Keratinocyte (primary cell): ENCODE results near the gene SLC12A3. TPM values are rescaled to one million over a fixed set of nuclear protein-coding genes. Genes with fewer than 3 reads are reported as not detected.

Source experiments
- DNase-seq: peaks from one replicate; pipeline ENCODE4 v3.0.0-alpha.2; 2011; ENCODE audit warnings: low read depth, missing footprints, low spot score
- FAIRE-seq: peaks from 2 replicates; lab custom pipeline; 2011; peaks lifted over from hg19 to GRCh38; lab: Jason Lieb, UNC
- H2AFZ ChIP-seq: 2 replicates; pipeline ENCODE4 v1.6.0; 2012; ENCODE audit warnings: low read length, control low read depth, inconsistent platforms; ENCODE audit not compliant: control insufficient read depth
- H3K27ac ChIP-seq: 2 replicates; pipeline ENCODE4 v1.5.1; 2011; ENCODE audit warnings: low read length; ENCODE audit not compliant: control insufficient read depth, insufficient read depth
- H3K27me3 ChIP-seq: 3 replicates; pipeline ENCODE4 v1.6.0; 2011; ENCODE audit warnings: low read length; ENCODE audit not compliant: control insufficient read depth, insufficient read depth; ENCODE audit errors: extremely low read depth
- H3K36me3 ChIP-seq, 2 experiments: 2 replicates in 1 of 2; 3 replicates in 1 of 2; pipeline ENCODE4 v1.5.1; 2011; ENCODE audit warnings: low read length in 2 of 2, mild to moderate bottlenecking in 1 of 2; ENCODE audit not compliant: control insufficient read depth in 2 of 2, insufficient read depth in 2 of 2; ENCODE audit errors: extremely low read depth in 1 of 2
- H3K4me1 ChIP-seq: 3 replicates; pipeline ENCODE4 v1.5.1; 2011; ENCODE audit warnings: low read length; ENCODE audit not compliant: control insufficient read depth, insufficient read depth; ENCODE audit errors: extremely low read depth
- H3K4me2 ChIP-seq: 3 replicates; pipeline ENCODE4 v1.6.0; 2011; ENCODE audit warnings: low read depth, low read length; ENCODE audit not compliant: control insufficient read depth, insufficient read depth; ENCODE audit errors: extremely low read depth
- H3K4me3 ChIP-seq, 3 experiments: fragments of 200-600 bp in 1 of 3; sonication (generic) in 1 of 3; 2 replicates in 2 of 3; 3 replicates in 1 of 3; pipeline ENCODE4 v1.5.1; 2011 to 2016; ENCODE audit warnings: low read length in 3 of 3, mild to moderate bottlenecking in 3 of 3, control low read depth in 2 of 3, inconsistent platforms in 1 of 3, low read depth in 1 of 3, mixed read lengths in 1 of 3, mixed run types in 1 of 3, moderate library complexity in 1 of 3; ENCODE audit not compliant: control insufficient read depth in 2 of 3, insufficient read depth in 2 of 3; ENCODE audit errors: extremely low read depth in 1 of 3
- H3K79me2 ChIP-seq: 2 replicates; pipeline ENCODE4 v1.6.0; 2012; ENCODE audit warnings: low read length; ENCODE audit not compliant: control insufficient read depth, insufficient read depth
- H3K9ac ChIP-seq: 3 replicates; pipeline ENCODE4 v1.6.0; 2011; ENCODE audit warnings: low read length; ENCODE audit not compliant: control insufficient read depth, insufficient read depth; ENCODE audit errors: extremely low read depth
- H3K9me1 ChIP-seq: 3 replicates; pipeline ENCODE4 v1.6.0; 2011; ENCODE audit warnings: low read length; ENCODE audit not compliant: control insufficient read depth, insufficient read depth; ENCODE audit errors: extremely low read depth
- H3K9me3 ChIP-seq: 2 replicates; pipeline ENCODE4 v1.5.1; 2012; ENCODE audit warnings: low read depth, low read length; ENCODE audit not compliant: control insufficient read depth
- H4K20me1 ChIP-seq: 3 replicates; pipeline ENCODE4 v1.6.0; 2011; ENCODE audit warnings: low read length; ENCODE audit not compliant: control insufficient read depth, insufficient read depth; ENCODE audit errors: extremely low read depth
- EZH2 ChIP-seq: IDR thresholded peaks from one replicate; pipeline ENCODE4 v1.6.1; 2012; ENCODE audit warnings: inconsistent platforms, mild to moderate bottlenecking, low read length, moderate library complexity
- dilution Hi-C: fragments of 300-500 bp; cut with MboI; formaldehyde crosslinking; loops from one replicate; pipeline ENCODE4 v1.7.0; 2020; ENCODE audit warnings: low sequenced_read_pairs; ENCODE audit not compliant: extremely low pct_ligation_motif_present
- polyA plus RNA-seq, 5 experiments: library from polyadenylated mRNA; depleted of rRNA in 3 of 5; stranded (reverse) in 3 of 5; stranded (forward) in 1 of 5; unstranded in 1 of 5; fragments of >200 nt; gene quantifications; 1 replicate in 1 of 5; 2 replicates in 3 of 5; 3 replicates in 1 of 5; pipeline versions ENCODE4 v1.2.1 to v1.2.3, GENCODE V29; 2011 to 2012; ENCODE audit warnings: missing spikeins in 2 of 5, low read depth in 1 of 5, low replicate concordance in 1 of 5
- TF ChIP-seq, protein P1 (sequence below), 3 experiments: IDR thresholded peaks in 1 of 3; conservative IDR thresholded peaks in 1 of 3; optimal IDR thresholded peaks in 1 of 3; 2 replicates in 2 of 3; 3 replicates in 1 of 3; pipeline versions ENCODE3 to v1.5.1; 2011; ENCODE audit warnings: low read length in 3 of 3, mild to moderate bottlenecking in 3 of 3, moderate library complexity in 2 of 3, control low read depth in 1 of 3, inconsistent platforms in 1 of 3; ENCODE audit not compliant: insufficient read depth in 2 of 3; ENCODE audit errors: extremely low read depth in 1 of 3

Gene SLC12A3
- polyA plus RNA-seq, 1 donor (not counting 4 experiments of a cell fraction or from before 2014, with no cell fraction given), result not detected

DNA sequence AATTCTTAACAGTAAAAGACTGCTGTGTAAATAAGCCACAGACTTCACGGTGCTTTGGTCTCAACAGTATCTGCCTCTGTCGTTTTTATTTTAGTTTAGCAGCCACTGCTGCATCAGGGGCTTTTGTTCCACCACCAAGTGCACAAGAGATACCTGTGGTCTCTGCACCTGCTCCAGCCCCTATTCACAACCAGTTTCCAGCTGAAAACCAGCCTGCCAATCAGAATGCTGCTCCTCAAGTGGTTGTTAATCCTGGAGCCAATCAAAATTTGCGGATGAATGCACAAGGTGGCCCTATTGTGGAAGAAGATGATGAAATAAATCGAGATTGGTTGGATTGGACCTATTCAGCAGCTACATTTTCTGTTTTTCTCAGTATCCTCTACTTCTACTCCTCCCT lies 74.8 kb downstream of the SLC12A3 start:
- Histone ChIP-seq H3K4me2 (no peak overlapping the region), H3K27ac (no peak overlapping the region), H4K20me1 (peaks cover 34% of the 10 kb centered on the region), H3K4me3 (no peak overlapping the region), H2AFZ (no peak overlapping the region), H3K4me1 (peaks cover 8% of the 10 kb centered on the region), H3K9ac (no peak overlapping the region), H3K9me1 (no peaks in the 10 kb centered on the region), H3K9me3 (no peaks in the 10 kb centered on the region), H3K27me3 (no peaks in the 10 kb centered on the region), H3K79me2 (peaks cover 11% of the 10 kb centered on the region), H3K36me3 (peaks cover 42 to 82% of the 10 kb centered on the region in 2 experiments)
- FAIRE-seq, result no peak
- dilution Hi-C loops, result no loop called here
- no peak for DNase-seq
- TF ChIP-seq, protein P1, sequence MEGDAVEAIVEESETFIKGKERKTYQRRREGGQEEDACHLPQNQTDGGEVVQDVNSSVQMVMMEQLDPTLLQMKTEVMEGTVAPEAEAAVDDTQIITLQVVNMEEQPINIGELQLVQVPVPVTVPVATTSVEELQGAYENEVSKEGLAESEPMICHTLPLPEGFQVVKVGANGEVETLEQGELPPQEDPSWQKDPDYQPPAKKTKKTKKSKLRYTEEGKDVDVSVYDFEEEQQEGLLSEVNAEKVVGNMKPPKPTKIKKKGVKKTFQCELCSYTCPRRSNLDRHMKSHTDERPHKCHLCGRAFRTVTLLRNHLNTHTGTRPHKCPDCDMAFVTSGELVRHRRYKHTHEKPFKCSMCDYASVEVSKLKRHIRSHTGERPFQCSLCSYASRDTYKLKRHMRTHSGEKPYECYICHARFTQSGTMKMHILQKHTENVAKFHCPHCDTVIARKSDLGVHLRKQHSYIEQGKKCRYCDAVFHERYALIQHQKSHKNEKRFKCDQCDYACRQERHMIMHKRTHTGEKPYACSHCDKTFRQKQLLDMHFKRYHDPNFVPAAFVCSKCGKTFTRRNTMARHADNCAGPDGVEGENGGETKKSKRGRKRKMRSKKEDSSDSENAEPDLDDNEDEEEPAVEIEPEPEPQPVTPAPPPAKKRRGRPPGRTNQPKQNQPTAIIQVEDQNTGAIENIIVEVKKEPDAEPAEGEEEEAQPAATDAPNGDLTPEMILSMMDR (optimal IDR thresholded peaks at IDR 0.05 in 1 of 3, IDR thresholded peaks at IDR 0.05 in 1 of 3, conservative IDR thresholded peaks at IDR 0.05 in 1 of 3; ENCODE audit: extremely low read depth in 1 of 3, insufficient read depth in 2 of 3, low read length in 3 of 3), result no peak
- no peak for TF ChIP-seq EZH2

DNA sequence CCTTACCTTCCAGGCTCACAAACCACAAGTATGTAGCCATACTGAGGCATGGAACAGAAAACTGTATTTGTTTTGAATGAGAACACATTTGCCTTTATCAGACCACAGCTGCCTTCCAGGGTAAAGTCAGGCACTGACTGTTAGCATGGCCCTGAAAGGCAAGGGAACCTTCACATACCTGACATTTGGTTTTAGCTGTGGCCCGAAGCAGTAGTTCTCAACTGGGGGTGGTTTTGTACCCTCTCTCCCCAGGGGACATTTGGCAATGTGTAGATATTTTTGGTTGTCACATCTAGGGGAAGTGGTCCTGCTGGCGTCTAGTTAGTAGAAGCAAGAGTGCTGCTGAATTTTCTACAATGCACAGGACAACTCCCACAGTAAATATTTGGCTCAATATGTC lies 76.1 kb downstream of the SLC12A3 start:
- Histone ChIP-seq H3K9me3 (no peaks in the 10 kb centered on the region), H4K20me1 (peaks cover 30% of the 10 kb centered on the region), H3K4me3 (no peak overlapping the region), H2AFZ (no peak overlapping the region), H3K9ac (no peak overlapping the region), H3K9me1 (no peaks in the 10 kb centered on the region), H3K36me3 (peaks cover 40 to 80% of the 10 kb centered on the region in 2 experiments), H3K27me3 (no peaks in the 10 kb centered on the region), H3K27ac (no peak overlapping the region), H3K79me2 (peaks cover 3% of the 10 kb centered on the region), H3K4me2 (no peak overlapping the region), H3K4me1 (no peaks in the 10 kb centered on the region)
- FAIRE-seq (no peak), DNase-seq (no peak)
- TF ChIP-seq, protein P1 (optimal IDR thresholded peaks at IDR 0.05 in 1 of 3, IDR thresholded peaks at IDR 0.05 in 1 of 3, conservative IDR thresholded peaks at IDR 0.05 in 1 of 3; ENCODE audit: extremely low read depth in 1 of 3, insufficient read depth in 2 of 3, low read length in 3 of 3), result no peak
- no peak for TF ChIP-seq EZH2
- dilution Hi-C loops, result no loop called here
